Cardiac fibroblast (primary cell): ENCODE data around the gene RAB22A.

ENCODE experiments used
- DNase-seq, 2 donors: peaks; one replicate each; pipeline versions ENCODE4 v3.0.0 to v3.0.0-alpha.2; 2010; ENCODE audit warnings: low read depth in 2 of 2
- H3K4me3 ChIP-seq, 2 donors: replicated peaks in 1 of 2; 1 replicate in 1 of 2; 2 replicates in 1 of 2; pipeline ENCODE4 v1.5.1; 2011; ENCODE audit warnings: low read depth in 2 of 2, low read length in 2 of 2, mild to moderate bottlenecking in 2 of 2, moderate library complexity in 1 of 2
- TF ChIP-seq, protein P1 (sequence below): IDR thresholded peaks from one replicate; pipeline ENCODE4 v1.5.1; 2011; ENCODE audit warnings: low read depth, mild to moderate bottlenecking, low read length, inconsistent platforms

RAB22A gene

DNA sequence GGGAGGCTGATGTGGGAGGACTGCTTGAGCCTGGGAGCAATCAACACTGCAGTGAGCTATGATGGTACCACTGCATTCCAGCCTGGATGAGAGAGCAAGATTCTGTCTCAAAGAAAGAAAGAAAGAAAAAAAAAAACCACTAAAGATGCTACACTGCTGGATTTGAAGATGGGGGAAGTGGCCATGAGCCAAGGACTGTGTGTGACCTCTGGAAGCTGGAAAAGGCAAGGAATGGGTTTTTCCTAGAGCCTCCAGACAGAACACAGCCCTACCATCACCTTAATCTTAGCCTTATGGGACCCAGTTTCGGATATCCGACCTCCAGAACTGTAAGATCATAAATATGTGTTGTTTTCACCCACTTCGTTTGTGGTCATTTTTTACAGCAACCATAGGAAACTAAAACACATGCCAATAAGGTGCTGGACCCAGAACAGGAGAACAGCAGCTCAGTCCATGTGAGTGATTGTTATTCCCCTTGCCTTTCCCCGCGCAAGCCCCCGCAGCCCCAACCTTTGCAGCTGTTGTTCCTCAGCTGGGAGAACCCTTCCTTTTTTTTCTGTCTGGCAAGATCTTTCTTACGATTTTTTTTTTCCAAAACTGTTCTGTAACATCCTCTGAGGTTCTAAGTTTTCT lies 68.4 kb downstream of the RAB22A start:
- DNase-seq, result no peak
- TF ChIP-seq, protein P1, sequence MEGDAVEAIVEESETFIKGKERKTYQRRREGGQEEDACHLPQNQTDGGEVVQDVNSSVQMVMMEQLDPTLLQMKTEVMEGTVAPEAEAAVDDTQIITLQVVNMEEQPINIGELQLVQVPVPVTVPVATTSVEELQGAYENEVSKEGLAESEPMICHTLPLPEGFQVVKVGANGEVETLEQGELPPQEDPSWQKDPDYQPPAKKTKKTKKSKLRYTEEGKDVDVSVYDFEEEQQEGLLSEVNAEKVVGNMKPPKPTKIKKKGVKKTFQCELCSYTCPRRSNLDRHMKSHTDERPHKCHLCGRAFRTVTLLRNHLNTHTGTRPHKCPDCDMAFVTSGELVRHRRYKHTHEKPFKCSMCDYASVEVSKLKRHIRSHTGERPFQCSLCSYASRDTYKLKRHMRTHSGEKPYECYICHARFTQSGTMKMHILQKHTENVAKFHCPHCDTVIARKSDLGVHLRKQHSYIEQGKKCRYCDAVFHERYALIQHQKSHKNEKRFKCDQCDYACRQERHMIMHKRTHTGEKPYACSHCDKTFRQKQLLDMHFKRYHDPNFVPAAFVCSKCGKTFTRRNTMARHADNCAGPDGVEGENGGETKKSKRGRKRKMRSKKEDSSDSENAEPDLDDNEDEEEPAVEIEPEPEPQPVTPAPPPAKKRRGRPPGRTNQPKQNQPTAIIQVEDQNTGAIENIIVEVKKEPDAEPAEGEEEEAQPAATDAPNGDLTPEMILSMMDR, result no peak
- no peak overlapping the region for H3K4me3 ChIP-seq

DNA sequence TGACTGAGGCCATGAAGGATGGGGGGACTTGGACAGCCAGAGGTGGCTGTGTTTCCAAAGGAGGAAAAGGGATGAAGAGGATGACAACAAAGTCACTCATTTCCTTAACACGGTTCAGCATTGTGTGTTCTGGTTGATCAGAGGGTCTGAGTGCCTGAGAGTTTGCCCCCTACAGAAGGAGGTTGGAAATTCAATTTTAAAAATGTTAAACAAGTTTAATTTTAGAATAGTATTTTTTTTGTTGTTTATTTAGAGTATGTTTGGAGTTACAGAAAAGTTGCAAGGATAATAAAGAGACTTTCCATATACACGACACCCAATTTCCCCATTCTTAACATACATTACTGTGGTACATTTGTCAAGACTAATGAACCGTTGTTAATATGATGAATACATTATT lies 69.2 kb downstream of the RAB22A start:
- no peak overlapping the region for H3K4me3 ChIP-seq
- no peak for DNase-seq
- TF ChIP-seq, protein P1, result peak; percentile 11

DNA sequence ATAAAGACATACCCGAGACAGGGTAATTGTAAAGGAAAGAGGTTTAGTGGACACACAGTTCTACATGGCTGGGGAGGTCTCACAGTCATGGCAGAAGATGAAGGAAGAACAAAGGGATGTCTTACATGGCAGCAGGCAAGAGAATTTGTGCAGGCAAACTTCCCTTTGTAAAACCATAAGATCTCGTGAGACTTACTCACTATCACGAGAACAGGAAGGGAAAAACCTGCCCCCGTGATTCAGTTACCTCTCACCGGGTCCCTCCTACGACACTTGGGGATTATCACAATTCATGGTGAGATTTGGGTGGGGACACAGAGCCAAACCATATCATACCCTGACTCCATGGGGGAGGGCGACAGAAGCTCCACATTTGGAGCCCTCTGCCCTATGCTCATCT lies 72.1 kb downstream of the RAB22A start:
- H3K4me3 ChIP-seq, result no peak overlapping the region
- TF ChIP-seq, protein P1, result no peak
- DNase-seq, result no peak

DNA sequence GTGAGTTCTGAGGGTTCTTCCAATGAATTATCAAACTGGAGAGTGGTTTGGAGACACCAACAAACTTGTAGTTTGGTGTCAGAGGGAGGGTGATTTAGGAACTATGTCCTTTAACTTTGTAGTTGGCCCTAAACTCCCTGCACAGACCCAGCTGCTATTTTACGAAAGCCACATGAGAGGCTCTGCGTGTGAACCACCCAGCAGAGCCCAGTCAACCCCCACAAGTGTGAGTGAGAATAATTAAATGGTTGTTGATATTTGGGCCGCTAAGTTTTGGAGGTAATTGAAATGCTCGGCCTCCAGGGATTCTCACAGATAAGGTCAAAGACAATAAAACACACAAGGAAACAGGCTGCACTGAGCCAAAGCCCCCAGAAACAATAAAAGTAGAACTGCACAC lies 72.6 kb downstream of the RAB22A start:
- H3K4me3 ChIP-seq, result no peak overlapping the region
- TF ChIP-seq, protein P1, result no peak

DNA sequence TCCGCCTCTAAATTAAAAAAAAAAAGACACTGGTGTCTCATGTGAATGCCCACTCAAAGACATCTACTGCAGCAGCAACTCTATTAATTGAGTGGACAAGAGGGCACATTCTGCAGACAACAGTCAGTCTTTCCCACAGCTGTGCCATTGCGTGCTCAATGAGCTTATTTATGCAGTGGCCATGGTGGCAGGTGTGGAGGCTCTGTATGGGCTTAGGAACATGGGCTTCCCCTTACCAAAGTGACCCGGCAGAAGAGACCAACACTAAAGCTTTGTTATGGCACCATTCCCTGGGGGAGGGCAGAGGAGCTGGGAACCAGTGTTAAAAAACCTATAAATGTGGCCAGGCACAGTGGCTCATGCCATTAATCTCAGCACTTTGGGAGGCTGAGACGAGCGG lies 75.3 kb downstream of the RAB22A start:
- no peak for DNase-seq
- TF ChIP-seq, protein P1, result no peak
- H3K4me3 ChIP-seq, result no peak overlapping the region

More for the DNA sequence above, 72.6 kb downstream of the RAB22A start:
- no peak for DNase-seq

DNA sequence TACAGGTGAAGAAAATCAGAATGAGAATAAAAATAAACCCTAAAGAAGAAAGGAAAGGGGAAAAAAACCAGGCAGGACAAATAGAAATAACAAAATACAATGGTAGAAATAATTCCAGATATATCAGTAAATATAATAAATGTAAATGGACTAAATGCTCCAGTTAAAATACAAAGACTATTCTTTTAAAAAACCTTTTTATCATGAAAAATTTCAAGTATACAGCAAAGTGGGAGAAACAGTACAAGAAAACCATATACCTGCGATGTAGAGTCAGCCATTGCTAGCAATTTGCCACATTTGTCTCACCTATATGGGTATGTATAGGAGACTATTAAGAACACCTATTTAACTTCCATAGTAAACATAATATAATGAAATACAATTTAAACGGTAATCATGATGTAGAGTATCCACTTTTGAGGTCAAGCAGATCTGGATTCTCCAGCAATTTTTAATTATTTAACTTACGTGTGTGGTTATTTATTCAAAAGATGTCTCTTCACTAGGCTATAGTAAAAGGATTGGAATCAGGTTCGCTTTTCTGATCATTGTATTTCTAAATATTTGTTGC lies 78.6 kb downstream of the RAB22A start:
- TF ChIP-seq, protein P1, result no peak
- no peak overlapping the region for H3K4me3 ChIP-seq
- no peak for DNase-seq
